HuH-7.5 (cell line): ENCODE results near the gene FCSK.
"Not testable (repeated sequence)": the region's sequence is repeated elsewhere in the genome, so short reads cannot be mapped to it uniquely, and the experiment has no call there.

ENCODE experiments used
- DNase-seq: peaks from one replicate; pipeline ENCODE4 v3.0.0; 2011; ENCODE audit warnings: low spot score

Gene FCSK

DNA sequence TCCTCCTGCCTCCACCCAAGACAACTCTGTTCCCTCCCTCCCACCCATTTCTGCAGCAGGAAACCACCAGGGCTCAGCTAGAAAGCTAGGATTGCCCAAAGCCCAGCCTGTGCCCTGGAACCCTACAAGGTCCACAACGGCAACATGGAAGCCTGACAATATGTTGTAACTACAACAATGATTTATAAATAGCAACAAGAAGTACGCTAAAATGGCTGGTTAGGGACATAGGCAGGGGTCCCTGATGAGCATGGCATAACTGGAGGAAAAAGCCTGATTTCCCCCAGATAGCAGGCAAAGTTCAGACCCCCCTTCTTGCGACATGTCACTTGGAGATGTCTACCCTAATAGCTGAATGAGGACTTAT lies 22.1 kb upstream of the FCSK start:
- no peak for DNase-seq

DNA sequence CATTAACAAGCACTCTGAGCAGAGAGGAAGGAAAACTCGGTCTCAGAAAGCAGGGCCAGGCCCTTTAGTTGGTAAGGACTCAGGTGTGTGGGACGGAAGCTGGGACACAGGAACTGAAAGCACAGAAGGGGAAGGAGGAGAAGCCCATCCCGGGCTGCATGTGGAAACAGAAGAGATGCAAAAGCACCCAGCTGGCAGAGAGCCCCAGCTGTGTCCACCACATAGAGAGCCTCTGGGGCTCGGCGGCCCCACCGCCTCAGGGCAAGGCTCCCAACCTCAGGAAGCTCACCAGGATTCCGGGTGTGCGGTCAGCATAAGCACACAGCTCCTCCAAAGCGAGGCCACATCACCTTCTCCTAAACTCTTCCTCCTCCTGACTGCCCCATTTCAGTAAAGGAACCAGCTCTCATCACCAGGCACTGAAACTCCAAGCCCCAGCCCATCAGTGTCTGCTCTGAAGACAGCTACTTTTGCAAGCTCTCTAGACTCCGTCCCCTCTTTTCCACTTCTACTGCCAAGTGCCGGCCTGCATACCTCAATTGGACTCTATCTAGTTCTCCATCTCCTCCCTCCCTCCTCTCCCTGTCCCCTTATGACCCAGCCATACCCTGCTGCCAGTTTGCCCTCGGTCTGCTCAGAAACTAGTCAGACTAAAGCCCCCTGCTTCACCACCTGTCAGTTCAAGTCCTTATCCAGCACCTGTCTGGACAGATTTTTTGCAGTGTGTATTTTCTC lies 21.5 kb upstream of the FCSK start:
- no peak for DNase-seq

DNA sequence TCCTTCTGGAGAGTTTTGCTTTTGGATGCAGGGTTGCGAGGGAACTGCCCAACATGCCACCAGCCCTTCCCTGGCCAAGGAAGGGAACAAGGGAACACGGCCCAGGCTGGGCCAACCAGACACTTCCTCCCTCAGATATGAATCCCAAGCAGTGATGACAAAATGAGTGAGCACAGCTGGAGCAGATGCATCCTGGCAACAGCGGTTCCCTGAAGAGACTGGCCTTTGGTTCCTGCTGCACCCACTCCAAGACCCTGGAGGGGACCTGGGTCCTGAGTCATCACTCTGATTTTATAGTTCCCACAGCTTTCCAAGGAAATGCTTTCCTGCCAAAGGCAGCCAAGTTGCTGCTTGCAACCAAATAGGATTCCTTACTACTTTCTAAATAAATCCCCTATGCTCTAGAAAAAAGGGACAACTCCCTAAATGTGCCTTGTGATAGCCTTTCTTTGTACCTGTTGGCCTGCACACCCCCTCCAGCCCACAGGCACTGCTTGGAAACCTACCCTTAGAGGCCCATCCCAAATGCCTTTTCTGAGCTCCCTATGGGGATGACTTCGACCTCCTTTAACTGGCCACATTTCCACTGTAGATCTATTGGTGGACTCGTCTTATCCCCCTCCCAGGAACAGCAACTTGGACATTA lies 20.8 kb upstream of the FCSK start:
- no peak for DNase-seq

DNA sequence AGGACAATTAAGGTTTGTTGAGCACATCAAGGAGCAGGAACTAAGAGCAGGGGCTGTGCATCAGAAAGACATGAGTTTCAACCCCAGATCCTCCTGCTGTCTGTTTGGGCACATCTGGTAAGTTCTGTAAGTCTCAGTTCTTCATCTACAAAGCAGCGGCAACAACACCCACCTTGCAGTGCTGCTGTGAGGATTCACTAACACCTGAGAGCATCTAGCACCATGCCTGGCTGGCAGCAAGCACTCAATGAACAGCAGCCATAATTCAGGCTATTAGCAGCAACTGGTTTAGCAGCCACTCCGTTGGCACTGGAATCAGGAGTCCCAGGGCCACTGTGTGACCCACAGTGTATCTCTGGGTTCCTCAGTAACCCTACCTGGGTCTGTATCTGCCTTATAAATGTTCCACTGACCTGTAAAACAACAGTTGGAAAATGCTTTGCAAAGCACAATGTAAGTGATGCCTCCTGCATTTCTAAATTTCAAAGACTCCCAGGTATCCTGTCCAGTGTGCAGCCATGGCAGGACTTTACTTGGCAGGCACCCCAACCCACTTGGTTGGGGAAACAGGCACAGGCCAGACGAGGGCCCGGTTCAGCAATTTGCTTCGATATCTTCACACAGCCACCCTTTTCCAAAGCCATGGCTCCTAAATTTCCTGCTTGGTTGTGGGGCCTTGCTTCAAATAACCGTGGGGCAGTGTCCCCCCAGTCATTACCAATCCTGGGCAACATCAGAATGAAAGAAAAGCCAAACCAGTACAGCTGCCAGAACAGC lies 19.7 kb upstream of the FCSK start:
- no peak for DNase-seq

DNA sequence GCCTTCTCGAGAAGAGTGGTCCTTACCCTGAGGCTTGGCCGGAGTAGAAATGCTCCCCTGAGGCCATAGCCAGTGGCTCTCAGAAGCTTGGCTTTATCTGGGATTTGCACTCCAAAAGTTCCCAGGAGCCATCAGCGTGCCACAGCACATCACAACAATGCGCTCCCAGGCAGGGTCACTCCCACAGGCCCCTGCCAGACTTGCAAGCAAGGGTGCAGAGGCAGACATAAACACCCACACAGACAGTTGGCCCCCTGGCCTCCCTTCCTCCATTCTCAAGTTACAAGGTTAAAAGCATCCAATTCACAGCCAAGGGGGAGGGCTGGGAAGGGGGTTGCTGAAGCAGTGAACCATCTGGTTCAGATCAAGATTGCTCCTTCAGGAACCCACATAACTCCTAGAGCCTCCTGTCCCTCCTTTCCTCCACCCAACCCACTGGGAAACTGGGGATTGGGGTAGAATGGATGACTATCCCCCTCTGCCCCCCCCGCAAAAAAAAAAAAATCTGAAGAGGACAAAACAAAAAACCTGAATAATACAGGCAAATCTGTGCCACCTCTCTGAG lies 17.3 kb upstream of the FCSK start:
- no peak for DNase-seq

DNA sequence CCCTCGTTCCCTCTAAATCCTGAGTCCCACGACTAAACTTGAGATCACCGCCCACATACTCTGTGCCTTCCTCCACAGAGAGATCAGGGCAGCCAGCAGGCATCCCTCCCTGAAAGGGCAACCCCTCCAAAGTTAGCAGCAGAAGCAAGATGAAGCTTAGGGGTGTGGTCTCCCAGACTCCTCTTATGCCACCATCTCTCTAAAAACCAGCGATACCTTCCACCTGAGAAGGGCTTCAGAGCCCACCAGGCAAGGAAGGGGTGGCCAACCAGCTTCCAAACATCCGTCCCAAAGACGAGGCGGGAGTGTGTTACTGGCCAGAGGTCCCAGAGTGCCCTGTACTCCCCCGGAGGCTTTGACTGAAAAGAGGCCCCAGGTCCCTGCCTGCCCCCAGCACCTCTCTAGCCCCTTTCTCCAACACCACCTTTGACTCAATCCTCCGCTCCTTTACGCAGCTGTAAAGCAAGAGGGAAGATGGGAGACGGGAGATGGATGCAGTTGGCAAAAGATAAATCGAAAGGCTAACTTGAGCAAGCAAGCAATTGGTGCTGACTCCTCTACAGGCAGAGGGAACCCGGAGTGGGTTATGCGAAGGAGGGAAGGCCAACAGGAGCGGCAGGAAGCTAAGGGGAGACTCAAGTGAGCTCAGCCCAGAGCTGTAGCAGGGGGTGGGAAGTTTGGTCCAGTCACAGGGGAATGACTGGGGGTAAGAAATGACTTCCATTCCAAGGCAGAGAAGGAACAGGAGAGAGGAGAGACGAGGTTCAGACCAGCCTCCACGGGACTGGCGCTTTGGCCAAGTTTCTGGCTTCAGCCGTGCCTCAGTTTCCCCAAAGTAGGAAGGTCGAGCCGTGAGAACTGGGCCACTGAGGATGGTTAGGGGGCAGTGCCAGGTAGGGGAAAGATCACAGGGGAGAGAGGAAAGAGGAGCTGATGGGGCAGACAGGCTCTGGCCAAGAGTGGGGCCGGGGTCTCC lies 16.5 kb upstream of the FCSK start:
- DNase-seq, result no peak

DNA sequence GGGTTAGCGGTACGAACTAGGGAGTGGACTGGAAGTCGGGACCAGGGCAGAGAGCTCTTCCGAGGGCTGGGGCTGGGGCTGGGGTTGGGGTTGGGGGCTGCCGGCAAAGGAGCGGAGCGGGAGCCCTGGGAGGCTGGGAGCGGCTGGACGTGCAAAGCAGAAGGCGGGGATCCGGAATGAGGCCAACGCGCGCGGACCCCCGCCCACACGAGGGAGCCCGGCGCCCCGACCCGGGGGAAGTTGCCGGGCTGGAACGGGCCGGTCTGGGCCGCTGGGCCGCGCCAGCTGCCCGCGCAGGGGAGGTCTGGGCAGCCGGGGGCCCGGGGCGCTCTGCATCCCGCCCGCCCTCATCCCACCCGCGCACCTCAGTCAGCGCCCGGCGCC lies 15.8 kb upstream of the FCSK start:
- no peak for DNase-seq

DNA sequence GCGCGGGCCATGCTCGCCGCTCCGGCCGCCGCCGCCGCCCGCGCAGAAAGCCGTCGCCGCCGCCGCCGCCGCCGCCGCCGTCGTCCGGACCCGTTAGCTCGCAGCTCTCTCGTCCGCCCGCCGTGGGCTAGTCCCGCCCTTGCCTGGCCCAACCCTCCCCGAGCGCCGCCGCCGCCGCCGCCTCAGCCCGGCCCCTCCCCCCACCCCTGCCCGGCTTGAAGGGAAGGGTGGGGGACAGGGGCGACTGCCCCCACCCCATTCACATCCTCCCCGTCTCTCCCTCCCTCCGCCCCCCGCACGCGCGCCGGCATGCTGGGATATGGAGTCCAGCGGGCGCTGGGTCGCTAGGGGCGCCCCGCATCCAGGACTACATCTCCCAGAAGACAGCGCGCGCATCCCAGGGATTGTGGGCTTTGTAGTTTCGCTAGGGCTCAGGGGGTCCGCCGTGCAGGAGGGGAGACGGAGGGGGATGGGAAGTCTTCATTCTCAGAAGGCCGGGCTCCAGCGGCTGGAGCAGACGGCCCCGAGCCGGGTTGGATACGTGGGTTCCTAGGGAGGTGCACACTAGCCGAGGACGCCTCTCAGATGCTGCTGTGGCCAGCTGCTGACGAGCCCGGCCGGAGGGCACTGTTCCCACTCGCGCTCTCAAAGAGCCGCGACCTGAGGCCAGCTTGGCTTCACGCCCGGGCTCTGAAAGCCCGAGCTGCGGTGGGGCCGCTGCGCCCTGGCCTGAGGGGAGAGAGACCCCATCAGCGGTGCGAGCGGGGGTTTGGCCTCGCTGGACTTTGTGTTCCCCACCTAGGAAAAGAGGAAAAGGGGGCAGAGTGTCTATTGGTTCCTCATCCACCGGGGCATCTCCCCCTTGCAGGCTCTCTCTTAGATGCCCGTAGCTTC lies 15.2 kb upstream of the FCSK start, which contains the start of gene ST3GAL2:
ST3GAL2 (minus strand) TSS at position 132 of the 894 bp plus-strand sequence. CDS start 40,570 bp downstream, outside the sequence.
- peak; percentile 93 for DNase-seq

DNA sequence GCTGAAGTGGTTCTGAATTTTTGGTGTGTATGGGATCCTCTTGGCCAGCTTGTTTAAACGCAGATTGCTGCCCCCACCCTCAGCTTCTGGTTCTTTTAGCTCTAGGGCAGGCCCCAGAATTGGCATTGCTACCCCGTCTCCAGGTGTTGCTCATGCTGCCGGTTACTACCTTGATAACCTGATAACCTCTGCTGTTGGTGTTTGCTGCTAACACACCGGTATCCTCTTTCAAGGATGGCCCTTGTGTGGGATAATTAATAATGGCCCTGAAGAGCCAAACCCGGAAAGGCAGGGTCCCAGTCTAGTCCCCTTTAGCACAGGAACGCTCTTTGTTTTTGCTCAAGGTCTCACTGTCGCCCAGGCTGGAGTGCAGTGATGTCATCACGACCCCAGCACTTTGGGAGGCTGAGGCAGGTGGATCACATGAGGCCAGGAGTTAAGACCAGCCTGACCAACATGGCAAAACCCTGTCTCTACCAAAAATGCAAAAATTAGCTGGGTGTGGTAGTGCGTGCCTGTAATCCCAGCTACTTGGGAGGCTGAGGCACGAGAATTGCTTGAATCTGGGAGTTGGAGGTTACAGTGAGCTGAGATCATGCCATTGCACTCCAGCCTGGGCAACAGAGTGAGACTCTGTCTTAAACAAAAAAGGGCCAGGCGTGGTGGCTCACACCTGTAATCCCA lies 14.2 kb upstream of the FCSK start:
- no peak for DNase-seq

DNA sequence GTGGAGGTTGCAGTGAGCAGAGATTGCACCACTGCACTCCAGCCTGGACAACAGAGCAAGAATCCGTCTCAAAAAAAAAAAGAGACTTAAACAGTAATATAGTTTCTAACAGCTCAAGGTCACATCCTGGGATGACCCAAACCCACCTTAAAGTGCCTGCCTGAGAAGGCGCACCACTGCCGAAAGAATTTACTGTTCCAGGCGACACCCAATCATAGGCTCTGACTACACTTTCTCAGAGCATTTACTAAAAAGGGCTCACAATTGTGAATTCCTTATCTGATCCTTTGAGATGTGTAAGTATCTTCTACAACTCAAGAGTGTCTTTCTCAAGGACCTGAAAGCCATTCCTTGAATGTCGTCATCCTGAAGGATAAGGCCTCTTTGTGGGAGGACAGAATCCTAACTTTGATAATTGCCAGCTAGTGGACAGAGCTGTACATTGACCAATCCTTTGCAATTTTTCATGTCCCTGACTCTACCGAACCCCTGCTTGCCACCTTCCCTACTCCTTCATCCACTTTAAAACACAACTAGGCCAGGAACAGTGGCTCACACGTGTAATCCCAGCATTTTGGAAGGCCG lies 12.9 kb upstream of the FCSK start:
- no peak for DNase-seq

DNA sequence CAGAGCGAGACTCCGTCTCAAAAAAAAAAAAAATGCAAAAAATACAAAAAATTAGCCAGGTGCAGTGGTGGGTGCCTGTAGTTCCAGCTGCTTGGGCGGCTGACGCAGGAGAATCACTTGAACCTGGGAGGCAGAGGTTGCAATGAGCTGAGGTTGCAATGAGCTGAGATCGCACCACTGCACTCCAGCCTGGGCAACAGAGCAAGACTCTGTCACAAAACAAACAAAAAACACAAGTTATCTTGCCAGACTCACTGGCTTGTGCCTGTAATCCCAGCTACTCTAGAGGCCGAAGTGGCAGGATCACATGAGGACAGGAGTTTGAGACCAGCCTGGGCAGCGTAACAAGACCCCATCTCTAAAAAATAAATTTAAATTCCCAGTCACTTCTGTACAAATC lies 12.1 kb upstream of the FCSK start:
- DNase-seq, result no peak

DNA sequence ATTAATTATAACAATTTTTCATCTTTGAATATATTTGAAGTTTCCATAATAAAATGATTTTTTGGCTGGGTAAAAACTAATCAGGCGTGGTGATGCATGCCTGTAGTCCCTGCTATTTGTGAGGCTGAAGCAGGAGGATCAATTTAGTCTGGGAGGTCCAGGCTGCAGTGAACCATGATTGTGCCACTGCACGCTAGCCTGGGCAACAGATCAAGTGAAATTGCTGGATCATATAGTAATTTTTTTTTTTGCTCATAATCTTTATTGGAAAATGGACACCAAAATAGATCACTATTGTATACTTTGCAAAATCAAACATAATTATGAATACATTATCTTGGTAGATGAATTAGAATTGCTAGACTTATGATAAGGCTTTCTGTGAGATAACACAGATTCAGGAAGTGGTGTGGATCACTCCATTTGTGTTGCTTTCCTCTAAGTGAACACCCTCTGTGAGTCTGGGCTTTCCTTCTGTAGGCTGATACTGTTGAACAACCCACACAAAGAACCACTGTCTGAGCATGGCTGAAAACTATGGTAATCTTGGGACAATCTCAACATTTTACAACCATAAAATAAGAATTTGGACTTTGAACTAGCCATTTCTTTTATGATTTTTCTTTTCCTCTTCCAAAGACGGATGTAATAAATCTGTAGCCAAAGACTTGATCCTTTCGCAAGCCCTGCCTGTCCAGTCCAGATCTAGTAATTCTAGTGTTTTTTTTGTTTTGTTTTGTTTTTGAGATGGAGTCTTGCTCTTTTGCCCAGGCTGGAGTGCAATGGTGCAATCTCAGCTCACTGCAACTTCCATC lies 9.9 kb upstream of the FCSK start:
- DNase-seq, result no peak

DNA sequence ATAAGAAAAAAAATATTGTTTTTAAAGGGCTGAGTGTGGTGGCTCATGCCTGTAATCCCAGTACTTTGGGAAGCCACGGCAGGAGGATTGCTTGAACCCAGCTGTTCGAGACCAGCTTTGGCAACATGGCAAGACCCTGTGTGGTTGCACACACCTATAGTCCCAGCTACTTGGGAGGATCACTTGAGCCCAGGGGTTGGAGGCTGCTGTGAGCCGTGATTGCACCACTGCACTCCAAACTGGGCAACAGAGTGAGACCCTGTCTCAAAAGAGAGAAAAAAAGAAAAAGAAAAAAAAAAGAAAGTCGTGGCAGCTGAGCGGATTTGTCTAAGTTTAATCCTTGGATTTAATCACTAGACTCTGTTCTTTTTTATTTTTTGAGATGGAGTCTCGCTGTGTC lies 6.3 kb upstream of the FCSK start:
- no peak for DNase-seq

DNA sequence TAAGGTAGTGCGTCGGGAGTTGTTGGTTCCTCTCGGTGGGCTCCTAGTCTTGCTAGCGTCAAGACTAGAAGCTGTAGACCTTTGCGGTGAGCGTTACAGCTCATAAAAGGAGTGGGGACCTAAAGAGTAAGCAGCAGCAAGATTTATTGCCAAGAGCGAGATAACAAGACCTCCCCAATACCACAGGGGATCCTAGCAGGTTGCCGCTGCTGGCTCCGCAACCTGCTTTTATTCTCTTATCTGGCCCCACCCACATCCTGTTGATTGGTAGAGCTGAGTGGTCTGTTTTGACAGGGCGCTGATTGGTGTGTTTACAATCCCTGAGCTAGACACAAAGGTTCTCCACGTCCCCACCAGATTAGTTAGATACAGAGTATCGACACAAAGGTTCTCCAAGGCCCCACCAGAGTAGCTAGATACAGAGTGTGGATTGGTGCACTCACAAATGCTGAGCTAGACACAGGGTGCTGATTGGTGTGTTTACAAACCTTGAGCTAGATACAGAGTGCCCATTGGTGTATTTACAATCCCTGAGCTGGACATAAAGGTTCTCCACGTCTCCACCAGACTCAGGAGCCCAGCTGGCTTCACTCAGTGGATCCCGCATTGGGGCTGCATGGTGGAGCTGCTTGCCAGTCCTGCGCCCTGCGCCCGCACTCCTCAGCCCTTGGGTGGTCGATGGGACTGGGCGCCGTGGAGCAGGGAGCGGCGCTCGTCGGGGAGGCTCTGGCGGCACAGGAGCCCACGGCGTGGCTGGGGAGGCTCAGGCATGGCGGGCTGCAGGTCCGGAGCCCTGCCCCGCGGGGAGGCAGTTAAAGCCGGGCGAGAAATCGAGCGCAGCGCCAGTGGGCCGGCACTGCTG lies 4.0 kb upstream of the FCSK start:
- DNase-seq, result not testable (repeated sequence)

DNA sequence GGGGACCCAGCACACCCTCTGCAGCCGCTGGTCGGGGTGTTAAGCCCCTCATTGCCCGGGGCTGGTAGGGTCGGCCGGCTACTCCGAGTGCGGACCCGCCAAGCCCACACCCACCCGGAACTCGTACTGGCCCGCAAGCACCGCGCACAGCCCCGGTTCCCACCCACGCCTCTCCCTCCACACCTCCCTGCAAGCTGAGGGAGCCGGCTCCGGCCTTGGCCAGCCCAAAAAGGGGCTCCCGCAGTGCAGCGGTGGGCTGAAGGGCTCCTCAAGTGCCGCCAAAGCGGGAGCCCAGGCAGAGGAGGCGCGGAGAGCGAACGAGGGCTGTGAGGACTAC lies 3.4 kb upstream of the FCSK start:
- not testable (repeated sequence) for DNase-seq

DNA sequence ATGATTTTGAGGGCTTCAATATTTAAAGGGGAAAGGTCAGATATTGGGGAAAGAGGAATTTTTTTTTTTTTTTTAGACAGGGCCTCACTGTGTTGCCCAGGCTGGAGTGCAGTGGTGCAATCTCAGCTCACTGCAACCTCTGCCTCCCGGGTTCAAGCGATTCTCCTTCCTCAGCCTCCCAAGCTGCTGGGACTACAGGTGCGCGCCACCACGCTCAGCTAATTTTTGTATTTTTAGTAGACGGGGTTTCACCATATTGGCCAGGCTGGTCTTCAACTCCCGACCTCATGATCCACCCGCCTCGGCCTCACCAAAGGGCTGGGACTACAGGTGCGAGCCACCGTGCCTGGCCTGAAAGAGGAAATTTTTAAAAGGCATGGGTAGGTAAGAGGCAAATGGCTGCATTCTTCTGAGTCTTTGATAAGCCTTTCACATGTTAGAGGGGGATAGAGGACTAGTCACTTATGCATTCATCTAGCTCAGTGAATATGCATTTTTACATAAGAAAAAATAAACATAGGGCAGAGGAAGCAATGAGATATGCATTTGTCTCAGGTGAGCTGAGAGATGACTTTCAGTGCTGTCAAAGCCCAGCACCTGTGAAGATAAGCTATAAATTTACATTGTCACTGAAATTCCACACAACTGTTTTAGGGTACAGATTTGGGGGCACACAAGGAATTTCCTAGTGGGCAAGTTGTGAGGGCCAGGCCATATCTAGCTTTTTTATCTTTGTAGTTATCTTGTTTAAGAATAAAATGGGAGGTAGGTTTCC lies 1.1 kb upstream of the FCSK start:
- DNase-seq, result no peak

DNA sequence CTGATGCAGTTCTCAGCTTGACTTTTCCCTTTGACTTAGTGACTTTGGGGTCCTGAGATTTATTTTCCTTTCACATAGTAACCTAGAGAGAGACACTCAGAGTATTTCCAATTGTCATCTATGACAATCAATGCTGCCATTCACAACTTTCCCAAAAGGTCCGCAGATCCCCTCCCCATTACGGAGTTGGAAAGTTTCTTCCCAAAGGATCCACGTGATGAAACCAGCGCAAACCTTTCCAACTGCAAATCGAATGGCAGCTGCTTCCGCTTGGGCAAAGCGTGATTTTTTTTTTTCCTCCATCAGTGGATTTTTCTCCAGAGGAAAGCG lies 538 bp upstream of the FCSK start:
- DNase-seq, result no peak
